Dermis blood vessel endothelial cell (primary cell): ENCODE results near the gene PNPLA7. TPM values are rescaled to one million over a fixed set of nuclear protein-coding genes. Genes with fewer than 3 reads are reported as not detected.
"Not testable (repeated sequence)": the region's sequence is repeated elsewhere in the genome, so short reads cannot be mapped to it uniquely, and the experiment has no call there.

Experiments used
- DNase-seq: peaks from one replicate; pipeline ENCODE4 v3.0.0; 2010
- total RNA-seq: library from RNA; depleted of rRNA; stranded (reverse); fragments of >200 nt; gene quantifications from 2 replicates; pipeline ENCODE4 v1.2.3, GENCODE V29; 2014

PNPLA7 gene
- total RNA-seq, 1 donor from 2014 or later: 1.7 TPM

DNA sequence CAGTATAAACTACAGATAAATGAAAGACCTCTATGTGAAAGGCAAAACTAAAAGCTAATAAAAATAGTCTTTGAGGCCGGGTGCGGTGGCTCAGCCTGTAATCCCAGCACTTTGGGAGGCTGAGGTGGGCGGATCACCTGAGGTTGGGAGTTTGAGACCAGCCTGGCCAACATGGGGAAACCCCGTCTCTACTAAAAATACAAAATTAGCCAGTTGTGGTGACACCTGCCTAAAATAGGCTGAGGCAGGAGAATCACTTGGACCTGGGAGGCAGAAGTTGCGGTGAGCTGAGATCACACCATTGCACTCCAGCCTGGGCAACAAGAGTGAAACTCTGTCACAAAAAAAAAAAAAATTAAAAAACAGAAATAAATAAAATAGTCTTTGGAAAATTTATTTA, 37.1 kb downstream of the PNPLA7 start:
- DNase-seq: not testable (repeated sequence)

DNA sequence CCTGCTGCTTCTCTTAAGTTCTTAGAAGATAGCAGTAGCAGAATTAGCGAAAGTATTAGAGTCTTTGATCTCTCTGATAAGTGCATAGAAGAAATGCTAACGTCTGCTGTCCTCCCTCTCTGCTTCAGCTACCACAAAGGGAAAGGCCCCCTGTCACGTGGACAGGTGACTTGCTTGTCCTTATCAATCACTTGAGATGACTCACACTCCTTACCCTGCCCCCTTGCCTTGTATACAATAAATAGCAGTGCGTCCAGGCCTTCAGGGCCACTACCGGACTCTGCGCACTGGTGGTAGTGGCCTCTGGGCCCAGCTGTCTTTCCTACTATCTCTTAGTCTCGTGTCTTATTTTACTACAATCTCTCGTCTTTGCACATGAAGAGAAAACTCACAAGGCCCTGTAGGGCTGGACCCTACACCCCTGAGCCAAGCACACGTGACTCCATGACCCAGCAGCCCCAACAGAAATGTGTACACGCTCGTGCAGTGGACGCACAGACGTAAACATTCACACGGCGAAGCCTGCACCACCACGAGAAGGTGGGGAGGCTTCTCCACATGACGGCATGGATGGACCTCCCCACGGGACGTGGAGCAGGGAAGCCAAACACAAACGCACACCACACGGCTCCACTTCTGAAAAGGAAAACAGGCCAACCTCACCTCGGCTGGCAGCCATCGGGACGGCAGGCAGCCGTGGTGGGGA, 38.3 kb downstream of the PNPLA7 start:
- no peak for DNase-seq

DNA sequence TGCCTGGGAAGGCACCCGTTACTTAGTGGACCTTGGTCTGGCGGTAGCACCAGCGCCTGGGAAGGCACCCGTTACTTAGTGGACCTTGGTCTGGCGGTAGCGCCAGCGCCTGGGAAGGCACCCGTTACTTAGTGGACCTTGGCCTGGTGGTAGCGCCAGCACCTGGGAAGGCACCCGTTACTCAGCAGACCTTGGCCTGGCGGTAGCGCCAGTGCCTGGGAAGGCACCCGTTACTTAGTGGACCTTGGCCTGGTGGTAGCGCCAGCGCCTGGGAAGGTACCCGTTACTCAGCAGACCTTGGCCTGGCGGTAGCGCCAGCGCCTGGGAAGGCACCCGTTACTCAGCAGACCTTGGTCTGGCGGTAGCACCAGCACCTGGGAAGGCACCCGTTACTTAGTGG, 39.1 kb downstream of the PNPLA7 start:
- DNase-seq: not testable (repeated sequence)

DNA sequence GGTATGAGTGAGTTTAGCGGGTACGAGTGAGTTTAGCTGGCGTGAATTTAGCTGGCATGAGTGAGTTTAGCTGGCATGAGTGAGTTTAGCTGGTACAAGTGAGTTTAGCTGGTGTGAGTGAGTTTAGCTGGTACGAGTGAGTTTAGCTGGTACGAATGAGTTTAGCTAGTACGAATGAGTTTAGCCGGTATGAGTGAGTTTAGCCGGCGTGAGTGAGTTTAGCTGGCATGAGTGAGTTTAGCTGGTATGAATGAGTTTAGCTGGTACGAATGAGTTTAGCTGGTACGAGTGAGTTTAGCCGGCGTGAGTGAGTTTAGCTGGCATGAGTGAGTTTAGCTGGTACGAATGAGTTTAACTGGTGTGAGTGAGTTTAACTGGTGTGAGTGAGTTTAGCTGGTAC, 41.0 kb downstream of the PNPLA7 start:
- DNase-seq: no peak

DNA sequence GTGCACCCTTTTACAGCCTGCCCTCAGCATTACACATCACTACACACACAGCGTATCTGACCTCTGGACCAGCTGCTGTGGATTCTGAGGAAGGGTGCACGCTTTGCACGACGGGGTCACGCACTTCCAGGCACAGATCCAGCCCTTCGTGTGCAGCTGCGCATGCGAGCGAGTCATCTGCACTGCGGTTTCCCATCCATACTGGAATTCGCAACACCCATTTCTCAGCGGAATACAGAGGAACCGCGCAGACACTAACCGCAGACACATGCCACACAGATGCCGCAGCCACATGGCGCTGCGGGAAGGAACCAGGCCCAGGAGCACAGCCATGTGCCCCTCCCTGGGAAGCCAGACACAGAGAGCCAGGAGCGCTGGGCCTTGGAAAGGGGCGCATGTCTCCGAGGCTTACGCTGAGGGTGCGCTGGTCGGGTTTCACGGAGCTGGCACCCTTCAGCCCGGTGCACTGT, 43.5 kb downstream of the PNPLA7 start:
- no peak for DNase-seq

DNA sequence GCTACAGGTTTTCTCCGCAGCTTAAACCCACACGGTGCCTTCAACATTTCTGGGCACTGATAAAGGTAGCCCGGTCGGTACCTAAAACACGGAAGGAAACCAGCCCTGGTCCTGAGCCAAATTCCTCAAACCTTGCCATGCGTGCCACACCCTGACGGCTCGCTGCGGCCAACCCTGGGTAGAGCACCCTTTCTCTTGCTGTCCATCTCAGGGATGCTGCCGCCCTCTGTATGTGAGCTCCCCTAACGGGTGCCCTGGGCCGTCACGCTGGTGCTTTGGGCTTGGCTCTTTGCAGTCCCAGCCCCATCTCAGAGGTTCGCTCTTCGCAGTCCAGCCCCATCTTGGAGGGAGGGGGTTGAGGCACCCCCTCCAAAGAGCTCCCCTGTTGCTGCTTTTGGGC, 43.9 kb downstream of the PNPLA7 start:
- DNase-seq: no peak

DNA sequence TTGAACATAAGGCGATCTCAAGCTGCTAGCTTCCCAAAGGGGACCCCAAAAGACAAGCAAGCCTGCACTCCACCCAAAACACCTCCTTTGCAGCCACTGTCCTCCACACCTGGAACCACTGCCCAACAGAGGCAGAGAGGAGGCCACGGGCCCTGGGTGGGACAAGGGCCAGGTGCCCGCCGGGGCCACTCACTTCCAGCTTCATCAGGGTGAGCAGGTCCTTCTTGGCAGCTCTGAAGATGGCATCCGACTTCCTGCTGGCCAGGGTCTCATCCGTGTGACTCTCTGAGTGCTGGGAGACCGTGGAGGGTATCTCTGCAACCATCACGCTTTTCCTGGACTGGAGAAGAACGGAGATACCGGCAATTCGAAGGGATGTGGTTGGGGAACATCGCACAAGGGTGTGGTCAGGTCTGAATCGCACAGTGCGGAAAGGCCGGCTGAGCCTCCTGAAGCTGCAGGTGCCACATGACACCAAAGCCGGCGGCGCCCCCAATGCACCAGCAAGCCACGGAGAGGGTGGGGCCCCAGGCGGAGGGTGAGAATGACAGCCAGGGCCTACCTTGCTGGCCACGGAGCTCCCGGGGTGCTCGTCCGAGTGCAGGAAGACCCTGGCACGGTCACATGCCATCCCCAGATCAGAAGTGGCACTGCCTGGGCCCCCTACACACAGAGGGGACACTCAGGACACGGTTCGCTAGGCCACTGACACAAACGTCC, 44.6 kb downstream of the PNPLA7 start:
- no peak for DNase-seq

DNA sequence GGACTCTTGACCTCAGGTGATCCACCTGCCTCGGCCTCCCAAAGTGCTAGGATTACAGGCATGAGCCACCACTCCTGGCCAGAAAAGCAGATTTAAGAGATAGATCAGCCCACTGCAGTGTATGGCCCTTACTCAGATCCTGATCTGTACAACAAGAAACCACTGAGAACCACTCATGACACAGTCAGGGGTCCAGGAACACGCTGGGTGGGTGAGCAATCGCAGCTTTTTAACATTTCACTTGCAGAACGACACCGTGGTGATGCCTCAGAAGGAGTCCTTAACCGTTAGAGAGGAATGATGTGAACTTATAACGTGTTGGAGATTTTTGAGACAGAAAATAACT, 45.8 kb downstream of the PNPLA7 start:
- no peak for DNase-seq

DNA sequence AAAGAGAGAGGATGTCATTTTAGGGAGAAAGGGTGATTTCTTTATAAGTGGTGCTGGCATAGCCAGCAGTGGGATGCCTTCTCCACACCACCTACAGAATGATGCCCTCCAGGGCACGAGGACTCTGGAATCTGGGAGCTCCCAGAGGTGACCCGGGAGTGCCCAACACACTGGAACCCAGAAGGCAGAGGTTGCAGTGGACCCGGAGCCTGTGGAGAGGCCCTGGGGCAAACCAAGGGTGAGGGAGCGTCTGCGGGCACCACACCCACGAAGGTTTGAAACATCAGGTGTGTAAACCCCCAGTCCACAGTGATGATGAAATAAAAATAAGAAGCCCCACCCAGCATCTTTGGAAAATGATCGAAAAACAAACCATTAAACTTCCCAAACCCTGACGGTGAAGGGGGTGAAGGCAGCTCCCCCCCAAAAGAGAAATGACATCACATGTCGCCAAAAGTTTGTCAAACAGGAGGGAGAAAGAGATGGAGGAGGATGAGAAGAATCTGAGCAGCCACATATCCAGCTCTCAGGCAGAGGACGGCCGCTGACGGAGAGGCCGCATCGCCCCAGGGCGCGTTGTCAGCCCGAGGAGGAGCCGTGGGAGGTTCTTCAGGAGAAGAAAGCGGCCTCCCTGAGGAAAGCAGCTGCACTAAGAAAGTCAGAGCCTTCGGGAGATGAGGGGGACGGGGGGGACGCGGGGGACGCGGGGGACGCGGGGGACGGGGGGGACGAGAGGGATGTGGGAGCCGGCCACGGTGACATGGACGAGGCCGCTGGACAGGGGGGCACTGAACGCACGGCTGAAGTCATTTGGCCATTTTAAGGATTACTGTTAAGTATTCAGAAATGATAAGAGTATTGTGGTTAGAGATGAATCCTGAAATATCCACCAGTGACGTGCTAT, 47.9 kb downstream of the PNPLA7 start:
- DNase-seq: no peak

DNA sequence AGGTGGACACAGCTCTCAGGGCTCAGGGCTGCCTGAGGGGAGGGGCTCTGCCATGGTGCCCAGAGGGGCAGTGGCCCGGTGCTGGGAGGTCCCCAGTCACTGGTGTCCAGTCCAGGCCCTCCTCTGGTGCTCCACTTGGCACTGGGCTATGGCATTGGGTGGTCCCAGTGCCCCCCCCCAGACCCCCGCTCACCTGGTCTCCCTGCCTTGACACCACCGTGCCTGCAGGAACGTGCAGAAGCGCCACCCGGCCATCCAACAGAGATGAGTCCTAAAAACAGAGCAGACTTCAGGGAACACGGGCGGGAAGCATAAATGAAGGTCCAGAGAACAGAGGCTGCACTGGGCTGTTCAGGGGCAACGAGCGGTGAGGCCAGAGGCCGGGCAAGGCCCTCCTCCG, 48.7 kb downstream of the PNPLA7 start:
- DNase-seq: no peak

DNA sequence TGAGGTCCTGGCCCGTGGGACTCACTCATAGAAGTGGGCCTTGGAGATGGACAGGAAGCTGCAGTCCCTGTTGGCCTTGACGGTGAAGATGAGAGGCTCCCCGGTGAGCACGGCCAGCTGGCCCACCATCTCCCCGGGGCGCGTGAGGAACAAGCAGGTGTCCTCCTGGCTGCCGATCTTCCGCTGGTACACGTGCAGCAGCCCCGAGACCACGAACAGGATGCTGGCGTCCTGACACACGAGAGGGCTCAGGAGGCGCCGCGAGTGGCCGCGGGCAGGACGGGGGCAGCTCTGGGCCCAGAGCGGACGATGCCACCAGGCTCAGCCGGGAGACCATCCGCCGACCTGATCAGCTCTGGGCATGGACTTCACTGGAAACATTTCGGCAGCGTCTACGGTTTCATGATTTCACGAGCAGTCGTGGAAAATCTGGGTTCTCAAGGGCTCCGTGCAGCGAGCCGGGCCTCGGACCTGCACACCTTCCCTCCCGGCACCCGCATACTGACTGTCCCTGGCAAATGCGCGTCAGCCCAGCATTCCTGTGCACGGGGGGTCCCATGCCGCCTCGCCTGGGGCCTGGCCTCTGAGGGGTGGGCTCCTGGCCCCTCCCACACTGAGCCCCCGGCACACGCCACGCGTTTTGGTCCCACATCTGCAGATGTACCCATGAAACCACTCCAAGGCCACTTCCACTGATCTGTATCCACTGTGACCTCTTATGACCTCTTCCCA, 49.4 kb downstream of the PNPLA7 start:
- DNase-seq: no peak

DNA sequence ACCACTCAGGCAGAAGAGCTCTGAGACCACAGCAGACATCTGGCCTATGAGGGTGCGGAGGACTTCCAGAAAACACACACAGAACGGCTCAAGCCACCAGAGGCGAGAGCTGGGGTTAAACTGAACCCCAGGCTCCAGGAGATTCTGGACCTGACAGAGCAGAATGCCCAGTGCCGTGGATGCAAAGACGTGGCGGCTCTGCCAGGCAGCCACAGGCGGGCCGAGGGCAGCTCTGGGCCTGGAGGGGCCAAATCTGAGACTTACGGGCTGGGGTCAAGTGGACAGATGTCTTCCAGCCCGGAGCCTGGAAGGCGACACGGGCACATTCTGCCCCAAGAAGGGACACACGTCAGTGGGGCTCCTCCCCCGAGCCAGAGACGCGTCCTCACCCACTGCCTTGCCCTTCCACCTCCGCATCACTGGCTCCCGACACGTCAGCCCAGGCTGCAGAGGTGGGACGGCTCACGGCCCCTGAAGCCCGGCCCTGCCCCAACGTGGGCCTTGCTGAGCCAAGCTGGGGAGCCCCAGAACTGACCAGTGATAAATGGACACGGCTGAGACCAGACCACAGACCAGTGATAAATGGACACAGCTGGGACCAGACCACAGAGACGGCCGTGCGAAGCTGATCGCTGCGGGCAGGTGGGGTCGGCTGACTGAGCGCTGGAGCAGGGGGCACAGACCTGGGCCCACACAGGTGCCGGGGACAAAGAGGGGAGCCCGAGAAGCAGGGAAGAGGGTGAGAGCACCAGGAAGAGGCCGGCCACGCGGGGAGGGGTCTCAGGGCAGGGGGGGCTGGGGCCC, 50.1 kb downstream of the PNPLA7 start:
- DNase-seq: no peak

DNA sequence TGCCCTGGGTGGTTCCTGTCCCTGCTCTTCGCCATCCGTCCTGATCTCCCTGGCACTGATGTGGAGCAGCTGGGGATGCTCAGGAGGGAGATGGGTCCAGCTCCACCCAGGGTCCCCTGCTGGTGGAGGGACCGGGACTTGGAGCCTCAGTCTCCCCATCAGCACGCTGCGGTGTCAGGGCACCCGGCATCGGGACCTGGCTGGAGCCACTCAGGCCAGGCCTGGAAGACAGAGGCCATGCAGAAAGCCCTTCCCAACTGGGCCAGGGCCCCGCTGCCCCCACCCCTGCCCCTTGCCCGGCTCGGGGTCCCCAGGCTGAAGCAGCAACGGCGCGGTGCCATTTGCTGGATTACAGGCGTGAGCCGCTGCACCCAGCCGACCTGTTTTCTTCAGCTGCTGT, 50.8 kb downstream of the PNPLA7 start:
- DNase-seq: no peak

DNA sequence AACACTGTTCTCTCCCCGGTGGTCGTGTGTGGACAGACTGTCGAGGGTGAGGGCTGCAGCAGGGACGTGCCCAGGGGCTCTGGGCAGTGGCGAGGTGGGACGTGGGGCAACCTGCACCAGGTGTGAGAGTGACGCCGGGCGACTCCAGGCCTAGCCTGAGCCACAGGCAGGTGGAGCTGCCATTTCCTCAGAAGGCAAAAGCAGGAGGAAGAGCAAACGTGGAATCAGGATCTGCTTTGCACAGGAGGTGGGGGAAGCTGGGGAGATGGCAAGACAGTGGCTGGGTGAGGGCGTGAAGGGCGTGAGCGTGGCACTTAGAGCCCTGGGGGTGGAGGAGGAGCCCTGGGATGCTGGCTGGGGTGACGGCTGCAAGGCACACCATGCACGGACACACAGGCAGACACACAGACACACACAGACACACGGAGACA, 51.5 kb downstream of the PNPLA7 start:
- DNase-seq: no peak

DNA sequence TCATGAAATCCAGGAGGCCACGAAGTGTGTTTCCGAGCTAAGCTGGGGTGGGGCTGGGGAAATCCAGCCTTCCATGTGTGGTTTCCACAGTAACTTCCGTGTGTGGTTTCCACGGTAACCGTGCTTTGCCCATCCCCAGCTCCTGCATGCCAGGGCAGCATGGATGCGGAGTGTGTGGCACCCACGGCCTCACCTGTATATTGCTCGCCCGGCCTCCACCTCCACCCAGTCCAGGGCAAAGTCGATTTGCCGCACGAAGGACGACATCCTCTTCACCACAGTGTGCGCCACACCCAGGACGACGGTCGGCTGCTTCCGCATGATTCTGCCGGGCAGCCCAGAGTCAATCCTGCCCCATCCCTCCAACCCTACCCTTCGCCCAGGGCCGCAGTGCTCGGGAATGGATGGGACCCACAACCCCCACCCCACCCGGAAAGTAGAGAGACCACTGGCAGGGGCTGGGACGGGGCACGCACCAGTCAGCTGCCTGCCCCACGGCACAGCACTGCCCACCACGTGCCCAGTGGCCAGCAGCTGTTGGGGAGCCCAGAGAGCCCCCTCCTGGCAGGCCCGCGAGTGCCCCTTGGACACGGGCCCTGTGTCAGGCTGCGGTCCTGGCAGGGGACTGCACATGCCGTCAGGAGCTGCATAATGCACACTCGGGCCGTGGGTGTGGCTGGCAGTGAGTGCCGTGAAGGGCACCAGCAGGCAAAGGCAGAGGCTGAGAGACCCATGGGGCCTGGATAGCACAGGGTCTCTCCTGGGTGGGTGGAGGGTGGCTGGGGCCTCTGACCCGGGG, 52.1 kb downstream of the PNPLA7 start:
- no peak for DNase-seq

DNA sequence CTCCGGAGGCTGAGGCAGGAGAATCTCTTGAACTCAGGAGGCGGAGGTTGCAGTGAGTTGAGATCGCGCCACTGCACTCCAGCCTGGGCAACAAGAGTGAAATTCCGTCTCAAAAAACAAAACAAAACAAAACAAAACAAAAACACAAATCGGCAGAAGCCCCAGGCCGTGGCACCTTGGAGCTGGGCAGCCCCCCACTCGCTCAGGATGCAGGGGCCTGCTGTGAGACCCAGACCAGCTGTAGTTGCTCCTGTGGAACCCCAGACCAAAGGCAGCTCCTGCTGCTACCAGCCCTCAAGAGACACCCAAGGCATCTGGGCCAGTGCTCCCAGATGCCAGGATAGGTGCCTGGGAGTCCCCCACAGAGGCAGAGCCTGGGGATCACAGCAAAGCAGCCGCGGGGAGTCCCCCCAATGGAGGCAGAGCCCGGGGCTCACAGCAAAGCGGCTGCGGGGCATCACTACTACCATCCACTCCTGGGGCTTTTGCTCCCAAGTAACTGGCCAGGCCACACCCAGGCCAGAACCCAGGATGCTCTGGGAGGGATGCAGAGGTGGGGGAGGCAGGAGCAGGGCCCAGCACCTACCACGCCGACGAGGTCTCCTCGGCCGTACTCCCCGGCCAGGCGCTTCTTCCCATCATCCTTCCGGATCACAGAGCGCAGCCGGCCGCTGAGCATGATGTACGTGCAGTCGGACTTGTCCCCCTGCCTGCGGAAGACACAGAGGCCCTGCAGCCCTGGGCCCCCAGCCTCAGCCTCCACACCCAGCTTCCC, 53.4 kb downstream of the PNPLA7 start:
- no peak for DNase-seq

DNA sequence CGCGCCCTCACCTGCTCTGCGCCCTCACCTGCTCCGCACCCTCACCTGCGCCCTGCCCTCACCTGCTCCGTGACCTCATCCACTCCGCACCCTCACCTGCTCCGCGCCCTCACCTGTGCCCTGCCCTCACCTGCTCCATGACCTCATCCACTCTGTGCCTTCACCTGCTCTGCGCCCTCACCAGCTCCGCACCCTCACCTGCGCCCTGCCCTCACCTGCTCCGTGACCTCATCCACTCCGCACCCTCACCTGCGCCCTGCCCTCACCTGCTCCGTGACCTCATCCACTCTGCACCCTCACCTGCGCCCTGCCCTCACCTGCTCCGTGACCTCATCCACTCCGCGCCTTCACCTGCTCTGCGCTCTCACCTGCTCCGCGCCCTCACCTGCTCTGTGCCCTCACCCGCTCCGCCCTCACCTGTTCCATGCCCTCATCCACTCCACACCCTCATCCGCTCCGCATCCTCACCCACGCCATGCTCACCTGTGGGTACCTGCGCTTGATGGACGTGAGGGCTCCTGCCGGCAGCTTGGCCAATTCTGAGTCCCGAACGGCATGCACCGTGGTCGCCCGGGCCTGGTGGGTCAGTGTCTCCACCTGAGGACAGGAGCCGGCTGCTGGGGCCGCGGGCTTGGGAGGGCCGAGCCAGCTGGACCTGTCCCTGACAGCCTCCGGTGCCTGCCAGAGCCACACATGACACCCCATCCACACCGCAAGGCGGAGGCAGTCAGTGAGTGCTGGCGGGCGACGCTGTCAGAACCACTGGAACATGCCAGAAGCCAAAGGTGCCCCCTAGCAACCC, 55.5 kb downstream of the PNPLA7 start:
- no peak for DNase-seq

DNA sequence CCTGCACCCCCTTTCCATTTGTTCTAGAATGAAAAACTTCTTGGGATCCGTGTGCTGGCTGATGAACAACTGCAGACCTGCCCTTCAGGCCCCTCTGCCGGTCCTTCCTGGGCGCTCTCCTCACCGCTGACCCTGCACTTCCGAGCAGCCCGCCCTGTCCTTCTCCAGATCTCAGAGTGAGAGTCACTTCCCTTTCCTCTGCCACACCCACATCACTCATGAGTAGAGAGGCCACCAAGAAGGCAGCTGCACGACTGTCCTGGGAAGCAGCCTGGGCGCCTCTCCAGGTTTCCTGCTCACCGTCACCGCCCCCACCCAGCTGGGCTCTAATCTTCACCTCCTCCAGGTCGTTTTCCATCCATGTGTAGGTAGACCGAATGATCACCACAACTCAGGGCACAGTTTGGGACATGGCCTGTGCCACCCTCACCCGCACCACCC, 56.1 kb downstream of the PNPLA7 start:
- DNase-seq: peak; percentile 26
